ENCODE measurements around the gene FCAR.
"Not testable (repeated sequence)": the region's sequence is repeated elsewhere in the genome, so short reads cannot be mapped to it uniquely, and the experiment has no call there.

Gene FCAR

DNA sequence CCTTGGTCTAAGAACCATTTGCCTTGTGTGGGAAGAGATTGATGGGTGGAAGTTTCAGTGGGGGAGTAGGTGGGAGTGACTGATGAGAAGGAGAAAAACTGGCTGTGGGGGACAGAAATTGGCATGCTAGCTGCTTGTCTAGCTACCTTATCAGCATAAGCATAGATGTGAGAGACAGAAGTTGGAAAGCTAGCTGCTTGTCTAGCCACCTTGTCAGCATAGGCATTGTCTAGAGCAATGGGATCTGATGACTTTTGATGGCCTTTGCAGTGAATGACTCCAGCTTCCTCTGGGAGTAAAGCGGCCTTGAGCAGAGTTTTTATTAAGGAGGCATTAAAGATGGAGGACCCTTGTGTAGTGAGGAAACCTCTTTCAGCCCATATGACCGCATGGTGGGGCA is 22.0 kb downstream of the FCAR start:
- no peak for DNase-seq

DNA sequence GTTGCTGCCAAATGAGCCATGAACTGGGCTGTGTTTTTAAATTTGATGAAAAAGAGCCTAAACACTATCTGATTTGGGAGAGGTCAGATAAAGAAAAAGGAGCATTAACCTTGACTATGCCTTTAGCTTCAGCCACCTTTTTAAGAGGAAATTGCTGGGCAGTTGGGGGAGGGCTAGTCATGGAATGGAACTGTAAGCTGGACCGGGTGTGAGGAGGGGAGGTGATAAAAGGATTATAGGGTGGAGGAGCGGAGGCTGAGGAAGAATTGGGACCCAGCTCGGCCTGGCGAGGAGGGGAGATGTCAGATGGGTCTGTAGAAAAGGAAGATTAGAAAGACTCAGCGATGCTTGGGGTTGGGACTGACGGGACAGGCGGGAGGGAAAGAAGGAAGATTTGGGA is 24.6 kb downstream of the FCAR start:
- not testable (repeated sequence) for DNase-seq

DNA sequence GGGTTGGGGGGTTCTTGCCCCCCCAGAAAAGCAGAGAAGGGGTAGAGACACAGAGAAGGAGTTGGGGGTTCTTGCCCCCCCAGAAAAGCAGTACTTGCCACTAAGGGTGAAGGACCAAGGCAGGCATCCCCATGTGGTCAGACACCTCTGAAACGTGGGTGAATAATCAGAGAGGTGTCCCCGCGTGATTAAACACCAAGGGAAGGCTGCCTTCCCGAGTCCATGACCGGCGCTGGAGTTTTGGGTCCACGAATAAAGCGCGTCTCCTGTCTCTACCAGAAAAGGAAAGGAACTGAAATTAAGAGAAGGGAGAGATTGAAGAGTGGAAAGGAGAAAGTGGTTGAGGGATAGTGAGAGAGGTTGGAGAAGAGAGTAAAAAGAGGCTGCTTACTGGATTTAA is 25.6 kb downstream of the FCAR start:
- DNase-seq = not testable (repeated sequence)

DNA sequence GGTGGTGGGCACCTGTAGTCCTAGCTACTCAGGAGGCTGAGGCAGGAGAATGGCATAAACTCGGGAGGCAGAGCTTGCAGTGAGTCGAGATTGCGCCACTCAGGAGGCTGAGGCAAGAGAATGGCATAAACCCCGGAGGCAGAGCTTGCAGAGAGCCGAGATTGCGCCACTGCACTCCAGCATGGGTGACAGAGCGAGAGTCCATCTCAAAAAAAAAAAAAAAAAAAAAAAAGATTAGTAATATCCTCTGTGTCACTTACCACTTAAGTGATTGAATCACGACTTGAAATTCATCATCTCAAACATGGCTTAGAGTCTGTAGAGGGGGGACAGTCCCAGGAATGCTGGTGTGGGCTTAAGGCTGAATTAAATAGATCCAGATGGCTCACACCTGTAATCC is 27.1 kb downstream of the FCAR start:
- not testable (repeated sequence) for DNase-seq

DNA sequence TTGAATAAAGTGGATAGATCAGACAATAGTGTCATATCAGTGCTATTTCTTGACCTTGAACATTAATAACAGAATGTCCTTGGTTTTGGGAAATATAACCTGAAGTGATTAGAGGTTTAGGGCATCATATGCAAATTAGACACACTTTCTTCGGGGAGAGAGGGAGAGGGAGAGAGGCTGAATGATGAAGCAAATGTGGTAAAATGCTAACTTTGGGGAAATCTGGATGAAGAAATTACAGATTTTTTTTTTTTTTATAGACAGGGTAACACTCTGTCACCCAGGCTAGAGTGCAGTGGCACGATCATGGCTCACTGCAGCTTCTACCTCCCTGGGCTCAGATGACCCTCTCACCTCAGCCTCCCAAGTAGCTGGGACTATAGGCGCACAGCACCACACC is 28.0 kb downstream of the FCAR start:
- no peak for DNase-seq

DNA sequence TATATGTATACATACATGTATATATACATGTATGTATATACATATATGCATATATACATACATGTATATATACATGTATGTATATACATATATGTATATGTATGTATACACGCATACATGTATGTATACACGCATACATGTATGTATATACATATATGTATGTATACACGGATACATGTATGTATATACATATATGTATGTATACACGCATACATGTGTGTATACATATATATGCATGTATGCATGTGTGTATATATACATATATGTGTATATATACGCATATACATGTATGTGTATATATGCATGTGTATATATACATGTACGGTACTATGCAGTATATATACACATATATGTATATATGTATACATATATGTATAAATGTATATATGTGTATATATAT is 29.3 kb downstream of the FCAR start:
- DNase-seq = no peak

DNA sequence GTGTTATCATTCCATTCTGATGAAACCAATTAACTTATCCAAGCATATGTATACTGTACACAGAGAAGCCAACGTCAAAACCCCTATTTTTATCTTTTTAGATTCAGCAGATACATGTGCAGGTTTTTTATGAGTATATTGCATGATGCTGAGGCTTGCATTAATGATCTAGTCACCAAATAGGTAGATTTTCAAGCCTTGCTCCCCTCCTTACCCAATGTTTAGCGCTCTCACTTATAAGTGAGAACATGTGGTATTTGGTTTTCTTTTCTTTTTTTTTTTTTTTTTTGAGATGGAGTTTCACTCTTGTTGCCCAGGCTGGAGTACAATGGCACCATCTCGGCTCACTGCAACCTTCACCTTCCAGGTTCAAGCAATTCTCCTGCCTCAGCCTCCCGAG is 30.2 kb downstream of the FCAR start:
- DNase-seq = not testable (repeated sequence)

DNA sequence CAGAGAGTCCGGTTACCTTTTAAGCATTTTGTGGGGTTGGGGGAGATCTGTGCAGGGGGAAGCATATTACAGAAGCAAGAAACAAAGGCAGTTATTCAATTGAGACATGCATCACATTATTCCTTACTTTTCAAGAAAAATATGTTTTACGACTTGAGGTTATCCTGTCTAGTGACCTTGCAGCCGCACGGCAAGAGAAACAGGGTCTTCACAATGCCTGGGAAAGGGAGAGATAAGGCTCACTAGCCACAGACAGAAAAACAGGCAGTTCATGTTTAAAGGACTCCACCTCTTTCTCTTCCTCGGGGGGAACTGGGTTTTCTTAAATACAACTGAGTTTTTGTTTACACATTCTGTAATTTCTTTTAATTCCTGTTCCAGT is 31.4 kb downstream of the FCAR start:
- DNase-seq = no peak

DNA sequence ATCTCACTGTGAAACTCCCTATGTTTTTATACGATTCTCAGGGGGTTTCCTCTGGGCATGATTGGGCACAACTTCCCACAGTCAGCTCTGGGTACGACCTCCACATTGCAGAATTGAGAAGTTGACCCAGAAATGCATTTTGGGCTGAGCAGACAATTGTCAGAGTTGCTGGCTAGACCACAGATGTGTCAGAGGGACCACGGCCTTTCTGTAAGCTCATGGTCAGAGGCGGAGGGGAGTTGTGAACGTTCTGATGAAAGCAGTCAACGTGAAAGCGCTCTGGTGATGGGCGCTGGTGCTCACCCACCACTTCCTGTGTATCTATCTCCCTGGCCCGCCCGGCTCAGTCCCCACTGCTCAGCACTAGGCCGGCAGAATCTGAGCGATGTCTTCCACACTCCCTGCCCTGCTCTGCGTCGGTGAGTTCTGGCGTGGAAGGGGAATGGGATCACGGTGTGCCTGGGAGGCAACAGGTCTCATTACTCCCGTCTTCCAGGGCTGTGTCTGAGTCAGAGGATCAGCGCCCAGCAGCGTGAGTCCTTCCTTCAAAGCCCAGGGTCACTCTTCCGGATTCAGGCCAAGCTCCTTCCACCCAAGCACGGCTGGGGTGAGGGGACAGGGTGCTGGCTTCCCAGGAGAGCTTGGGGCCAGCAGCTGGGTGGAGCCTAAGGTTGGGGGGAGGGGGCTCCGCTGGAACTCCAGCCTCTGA is 31.9 kb downstream of the FCAR start, which contains the start of gene NCR1:
TSS of gene NCR1 (plus strand) at position 346 of the 709 bp plus-strand sequence. CDS start at position 386, 40 bp downstream.
- DNase-seq = peak; percentile 28

DNA sequence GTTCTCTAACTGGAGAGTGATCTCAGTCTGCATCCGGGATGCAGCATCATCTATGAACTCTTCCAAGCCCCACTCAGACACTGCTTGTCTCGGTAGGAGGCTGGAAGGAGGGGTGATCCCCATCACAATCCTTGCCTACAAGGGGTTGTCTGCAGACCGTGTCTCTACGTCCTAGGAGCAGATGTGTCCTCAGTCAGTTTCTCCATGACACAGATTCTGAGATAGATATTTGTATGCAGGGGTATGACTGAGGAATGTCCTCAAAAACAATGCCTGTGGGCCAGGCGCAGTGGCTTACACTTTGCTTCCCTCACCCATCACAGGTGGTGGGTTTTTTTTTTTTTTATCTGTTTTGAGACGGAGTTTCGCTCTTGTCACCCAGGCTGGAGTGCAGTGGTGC is 32.8 kb downstream of the FCAR start:
- DNase-seq = no peak

DNA sequence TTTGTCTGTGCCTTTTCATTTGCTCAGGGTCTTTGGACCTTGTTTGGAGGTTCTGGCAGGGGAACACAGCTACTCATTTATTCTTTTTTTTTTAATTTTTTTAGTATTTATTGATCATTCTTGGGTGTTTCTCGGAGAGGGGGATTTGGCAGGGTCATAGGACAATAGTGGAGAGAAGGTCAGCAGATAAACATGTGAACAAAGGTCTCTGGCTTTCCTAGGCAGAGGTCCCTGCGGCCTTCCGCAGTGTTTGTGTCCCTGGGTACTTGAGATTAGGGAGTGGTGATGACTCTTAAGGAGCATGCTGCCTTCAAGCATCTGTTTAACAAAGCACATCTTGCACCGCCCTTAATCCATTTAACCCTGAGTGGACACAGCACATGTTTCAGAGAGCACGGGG is 33.9 kb downstream of the FCAR start:
- DNase-seq = not testable (repeated sequence)

DNA sequence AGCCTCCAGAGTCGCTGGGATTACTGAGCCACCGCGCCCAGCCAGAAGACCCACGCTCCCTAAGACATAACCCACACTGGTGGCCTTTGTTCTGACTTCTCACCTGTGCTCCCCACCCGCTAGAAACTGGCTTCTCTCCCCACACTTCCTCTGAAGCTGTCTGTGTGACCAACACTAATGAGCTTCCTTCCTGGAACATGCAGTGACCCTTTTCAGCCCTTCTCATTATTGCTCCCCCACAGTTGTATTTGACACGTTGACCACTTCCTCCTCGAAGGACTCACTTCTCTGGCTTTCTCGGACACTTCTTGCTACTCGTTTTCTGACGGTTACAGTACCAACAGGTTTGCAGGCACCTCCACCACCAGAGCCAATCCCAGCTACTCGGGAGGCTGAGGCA is 42.8 kb downstream of the FCAR start:
- DNase-seq = no peak

DNA sequence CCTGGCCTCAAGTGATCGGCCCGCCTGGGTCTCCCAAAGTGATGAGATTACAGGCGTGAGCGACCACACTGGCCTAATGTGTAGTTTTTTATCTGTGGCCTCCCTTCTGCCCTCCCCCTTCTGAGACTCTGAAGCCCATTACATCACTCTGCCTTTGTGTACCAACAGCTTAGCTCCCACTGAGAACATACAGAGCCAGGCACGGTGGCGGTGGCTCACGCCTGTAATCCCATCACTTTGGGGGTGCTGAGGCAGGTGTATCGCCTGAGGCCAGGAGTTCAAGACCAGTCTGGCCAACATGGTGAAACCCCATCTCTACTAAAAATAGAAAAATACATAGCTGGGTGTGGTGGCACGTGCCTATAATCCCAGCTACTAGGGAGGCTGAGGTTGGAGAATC is 44.5 kb downstream of the FCAR start:
- no peak for DNase-seq

DNA sequence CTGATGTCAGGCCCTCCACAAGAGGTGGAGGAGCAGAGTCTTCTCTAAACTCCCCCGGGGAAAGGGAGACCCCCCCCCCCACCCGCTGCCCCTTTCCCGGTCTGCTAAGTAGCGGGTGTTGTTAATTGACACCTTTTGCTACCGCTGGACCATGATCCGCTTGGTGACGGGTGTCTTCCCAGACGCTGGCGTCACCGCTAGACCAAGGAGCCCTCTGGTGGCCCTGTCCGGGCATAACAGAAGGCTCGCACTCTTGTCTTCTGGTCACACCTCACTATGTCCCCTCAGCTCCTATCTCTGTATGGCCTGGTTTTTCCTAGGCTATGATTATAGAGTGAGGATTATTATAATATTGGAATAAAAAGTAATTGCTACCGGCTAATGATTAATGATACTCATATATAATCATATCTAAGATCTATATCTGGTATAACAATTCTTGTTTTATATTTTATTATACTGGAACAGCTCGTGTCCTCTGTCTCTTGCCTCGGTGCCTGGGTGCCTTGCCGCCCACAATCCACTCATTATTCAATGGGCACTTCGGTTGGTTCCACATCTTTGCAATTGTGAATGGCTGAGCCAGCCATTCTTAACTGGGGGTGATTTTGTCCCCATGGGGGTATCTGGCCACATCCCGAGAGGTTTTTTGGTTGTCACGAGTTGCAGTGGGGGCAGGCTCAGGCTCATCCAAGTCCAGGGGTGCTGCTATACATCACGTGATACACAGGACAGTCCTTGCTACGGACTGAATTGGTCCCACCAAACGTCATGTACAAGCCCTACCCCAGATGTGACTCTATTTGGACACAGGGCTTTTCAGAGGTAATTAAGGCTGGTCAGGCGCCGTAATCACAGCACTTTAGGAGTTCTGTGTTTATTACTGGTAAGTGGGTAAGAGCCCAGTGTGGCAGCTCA is 45.9 kb downstream of the FCAR start:
- not testable (repeated sequence) for DNase-seq

DNA sequence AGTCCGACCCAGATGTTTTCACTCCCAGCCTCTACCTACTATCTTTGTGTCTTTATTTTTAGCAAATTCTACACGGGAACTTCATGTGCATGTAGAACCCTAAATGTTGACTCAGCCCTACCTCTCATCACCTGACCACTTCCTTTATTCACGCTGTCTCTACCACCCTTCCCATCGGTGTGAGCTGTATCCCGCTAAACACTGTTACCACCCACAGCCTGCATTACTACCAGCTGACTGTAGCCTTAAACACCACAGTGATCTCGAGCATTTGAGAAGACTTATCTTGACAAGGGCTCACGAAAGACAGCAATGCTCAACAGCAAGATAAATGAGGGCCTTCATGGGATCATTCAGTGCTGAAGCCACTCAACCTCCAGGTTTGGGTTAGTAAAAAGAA is 47.0 kb downstream of the FCAR start:
- DNase-seq = no peak

DNA sequence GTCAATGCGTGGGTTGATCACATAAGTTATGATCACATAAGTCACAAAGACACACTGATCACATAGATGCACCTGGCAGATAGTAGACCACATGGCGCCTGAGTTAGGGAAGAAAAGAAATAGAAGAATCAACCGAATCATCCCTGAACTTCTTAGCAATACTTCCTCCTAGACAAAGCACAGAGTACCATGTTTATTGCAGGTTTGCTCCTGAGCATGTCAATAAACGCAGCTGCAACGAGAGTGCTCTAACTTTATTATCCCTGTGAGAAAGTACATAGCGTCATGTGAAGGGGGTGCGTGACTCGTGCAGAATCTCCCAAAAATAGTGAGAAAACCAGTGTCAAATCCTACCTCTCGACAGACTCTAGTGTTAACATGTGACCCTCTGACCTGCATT is 49.2 kb downstream of the FCAR start:
- no peak for DNase-seq

DNA sequence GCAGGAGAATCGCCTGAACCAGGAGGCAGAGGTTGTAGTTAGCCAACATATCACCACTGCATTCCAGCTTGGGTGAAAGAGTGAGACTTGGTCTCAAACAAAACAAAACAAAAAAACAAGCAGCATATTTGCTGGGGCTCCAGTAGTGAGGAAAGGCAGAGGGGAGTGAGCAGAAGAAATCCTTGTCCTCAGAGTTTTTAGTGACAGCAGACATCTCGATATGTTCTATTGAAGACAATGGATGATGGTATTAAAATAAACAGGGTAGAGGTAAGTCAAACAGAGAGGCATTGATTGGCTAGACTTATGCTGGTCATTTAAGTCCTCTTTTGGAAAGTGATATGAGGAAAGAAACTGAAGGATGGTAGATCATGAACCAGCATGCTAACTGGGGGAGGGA is 54.3 kb downstream of the FCAR start:
- no peak for DNase-seq

DNA sequence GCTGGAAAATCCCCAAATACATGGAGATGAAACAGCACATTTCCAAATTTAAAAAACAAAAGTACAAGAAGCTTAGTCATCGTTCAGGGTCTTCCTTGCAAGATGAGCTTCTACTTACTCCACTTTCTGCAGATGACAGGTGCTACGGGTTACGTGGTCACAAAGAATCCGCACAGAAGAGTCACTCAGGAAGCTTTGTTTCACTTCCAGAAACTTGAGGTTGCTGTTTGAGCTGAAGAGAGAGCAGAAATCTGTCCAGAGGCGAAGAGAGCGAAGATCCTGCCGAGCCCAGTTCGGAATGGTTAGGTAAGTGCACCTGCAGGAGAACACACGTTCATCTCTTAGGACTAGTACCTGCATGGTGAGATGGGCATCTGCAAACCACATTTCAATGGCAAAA is 63.9 kb downstream of the FCAR start:
- DNase-seq = no peak

DNA sequence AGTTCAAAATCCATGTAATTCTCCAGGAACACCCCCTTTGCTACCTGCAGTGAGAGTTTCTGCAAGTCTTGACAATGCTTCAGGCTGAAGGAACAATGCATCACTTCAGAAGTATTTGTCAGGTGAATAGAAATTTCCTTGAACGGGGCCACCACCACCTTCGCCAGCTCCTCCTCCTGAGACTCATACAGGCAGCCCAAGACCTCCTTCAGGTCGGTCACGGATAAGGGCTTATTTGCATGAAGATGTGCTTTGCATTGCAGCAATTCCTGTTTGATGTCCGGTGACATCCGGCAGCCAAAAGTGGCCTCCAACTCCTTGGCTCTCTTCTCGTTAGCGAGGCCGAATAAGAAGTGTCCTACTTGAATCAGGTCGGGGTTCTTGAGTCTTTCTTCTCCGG is 64.9 kb downstream of the FCAR start:
- DNase-seq = no peak

DNA sequence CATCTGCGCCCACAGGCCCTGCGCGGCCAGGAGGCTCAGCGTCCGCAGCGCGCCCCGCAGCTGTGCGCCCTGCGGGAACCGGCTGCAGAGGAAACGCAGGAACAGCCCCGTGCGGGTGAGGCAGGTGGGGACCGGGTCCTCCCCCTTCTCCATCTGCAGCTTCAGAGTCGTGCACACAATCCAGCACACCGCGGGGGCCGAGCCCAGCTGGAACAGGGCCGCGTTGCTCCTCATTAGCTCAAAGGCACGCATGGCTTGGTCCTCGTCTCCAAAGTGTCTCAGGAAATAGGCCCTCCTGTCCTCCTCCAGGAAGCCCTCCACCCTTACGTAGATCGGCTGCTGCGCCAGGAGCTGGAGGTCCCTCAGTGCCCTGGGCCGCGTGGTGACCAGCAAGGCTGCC is 65.5 kb downstream of the FCAR start:
- not testable (repeated sequence) for DNase-seq
